HuH-7.5 (cell line): ENCODE data around the gene COX10.
"Not testable (repeated sequence)": the region's sequence is repeated elsewhere in the genome, so short reads cannot be mapped to it uniquely, and the experiment has no call there.

Source experiments
- DNase-seq: peaks from one replicate; pipeline ENCODE4 v3.0.0; 2011; ENCODE audit warnings: low spot score

The COX10 gene

DNA sequence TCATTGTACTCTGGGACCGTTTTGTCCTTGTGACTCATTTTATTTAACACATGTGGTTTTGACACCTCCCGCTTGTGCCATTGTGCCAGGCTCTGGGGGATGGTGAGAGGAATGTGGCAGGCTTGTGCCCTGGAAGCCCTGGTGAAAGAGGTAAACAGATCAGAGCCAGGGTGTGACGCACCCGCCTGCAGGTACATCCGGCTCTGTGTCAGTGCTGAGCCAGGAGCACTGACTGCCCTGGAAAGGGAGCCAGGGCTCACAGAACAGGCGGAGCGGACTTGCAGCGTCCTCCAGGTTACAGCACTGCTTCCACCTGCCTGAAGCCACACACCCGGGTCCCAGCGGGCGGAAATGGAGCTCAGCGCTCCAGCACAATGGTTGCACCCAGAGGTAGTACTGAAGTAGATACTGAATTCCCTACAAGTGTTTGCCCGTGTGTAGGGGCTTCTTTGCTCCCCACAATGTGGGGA is 136.7 kb downstream of the COX10 start:
- DNase-seq: no peak

DNA sequence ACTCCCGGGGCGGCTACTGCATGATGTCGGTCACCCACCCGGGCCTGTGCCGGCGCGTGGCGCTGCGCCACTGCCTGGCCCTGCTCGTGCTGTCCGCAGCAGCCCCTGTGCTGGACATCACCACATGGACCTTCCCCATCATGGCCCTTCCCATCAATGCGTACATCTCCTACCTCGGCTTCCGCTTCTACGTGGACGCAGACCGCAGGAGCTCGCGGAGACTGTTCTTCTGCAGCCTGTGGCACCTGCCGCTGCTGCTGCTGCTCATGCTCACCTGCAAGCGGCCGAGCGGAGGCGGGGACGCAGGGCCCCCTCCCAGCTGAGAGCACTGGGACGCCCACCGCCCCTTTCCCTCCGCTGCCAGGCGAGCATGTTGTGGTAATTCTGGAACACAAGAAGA is 137.6 kb downstream of the COX10 start:
- DNase-seq: no peak

DNA sequence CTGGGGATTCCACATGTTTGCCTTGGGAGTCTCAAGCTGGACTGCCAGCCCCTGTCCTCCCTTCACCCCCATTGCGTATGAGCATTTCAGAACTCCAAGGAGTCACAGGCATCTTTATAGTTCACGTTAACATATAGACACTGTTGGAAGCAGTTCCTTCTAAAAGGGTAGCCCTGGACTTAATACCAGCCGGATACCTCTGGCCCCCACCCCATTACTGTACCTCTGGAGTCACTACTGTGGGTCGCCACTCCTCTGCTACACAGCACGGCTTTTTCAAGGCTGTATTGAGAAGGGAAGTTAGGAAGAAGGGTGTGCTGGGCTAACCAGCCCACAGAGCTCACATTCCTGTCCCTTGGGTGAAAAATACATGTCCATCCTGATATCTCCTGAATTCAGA is 138.5 kb downstream of the COX10 start:
- no peak for DNase-seq

DNA sequence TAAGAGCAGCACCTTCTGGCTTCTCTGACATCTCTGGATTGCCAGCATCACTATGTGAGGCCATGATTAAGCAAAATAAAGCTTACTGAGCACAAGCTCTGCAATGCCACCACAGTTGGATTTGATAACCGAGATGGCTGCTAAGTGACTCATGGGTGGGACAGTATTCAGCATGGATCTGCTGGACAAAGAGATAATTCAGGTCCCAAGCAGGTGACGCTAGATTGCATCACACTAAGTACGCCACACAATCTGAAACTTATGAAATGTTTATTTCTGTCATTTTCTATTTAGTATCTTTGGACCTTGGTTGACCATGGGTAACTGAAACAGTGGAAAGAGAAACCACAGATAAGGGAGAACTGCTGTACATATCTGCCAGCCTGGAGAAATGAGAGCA is 139.9 kb downstream of the COX10 start:
- DNase-seq: no peak

DNA sequence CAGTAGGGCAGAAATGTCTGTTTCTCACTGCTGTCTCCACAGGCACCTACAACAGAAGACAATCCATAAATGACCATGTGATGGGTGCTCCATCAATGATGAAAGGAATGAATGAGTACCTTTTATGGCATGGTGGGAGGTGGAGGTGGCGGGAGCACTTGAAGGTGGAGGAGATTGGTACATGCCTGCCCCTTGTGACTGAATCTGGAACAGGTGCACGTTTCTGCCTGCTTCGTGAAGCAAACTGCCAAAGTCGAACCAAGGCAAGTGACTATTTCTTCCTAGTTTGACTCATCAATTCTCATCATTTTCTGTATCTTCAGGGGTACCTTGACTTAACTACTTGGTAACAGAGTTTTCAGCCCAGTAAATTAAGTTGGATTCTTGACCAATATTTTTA is 141.9 kb downstream of the COX10 start:
- no peak for DNase-seq

DNA sequence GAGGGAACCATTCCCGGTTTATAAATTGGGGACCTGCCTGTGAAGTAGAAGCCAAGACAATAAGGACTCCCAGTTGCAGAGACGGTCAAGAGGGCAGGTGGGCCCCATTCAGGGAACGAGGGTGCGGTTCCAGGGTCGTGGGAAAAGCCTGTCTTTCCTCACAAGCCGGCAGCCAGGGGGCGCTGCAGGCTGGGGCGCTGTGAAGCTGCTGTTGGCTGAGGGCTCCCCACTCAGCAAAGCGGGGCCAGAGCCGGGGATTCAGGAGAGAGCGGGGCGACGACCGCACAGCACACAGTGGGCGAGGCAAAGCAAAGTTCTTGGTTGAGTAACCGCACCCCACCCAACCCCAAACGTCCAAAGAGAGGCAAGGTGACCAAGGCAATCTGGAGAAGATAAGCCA is 142.5 kb downstream of the COX10 start:
- no peak for DNase-seq

DNA sequence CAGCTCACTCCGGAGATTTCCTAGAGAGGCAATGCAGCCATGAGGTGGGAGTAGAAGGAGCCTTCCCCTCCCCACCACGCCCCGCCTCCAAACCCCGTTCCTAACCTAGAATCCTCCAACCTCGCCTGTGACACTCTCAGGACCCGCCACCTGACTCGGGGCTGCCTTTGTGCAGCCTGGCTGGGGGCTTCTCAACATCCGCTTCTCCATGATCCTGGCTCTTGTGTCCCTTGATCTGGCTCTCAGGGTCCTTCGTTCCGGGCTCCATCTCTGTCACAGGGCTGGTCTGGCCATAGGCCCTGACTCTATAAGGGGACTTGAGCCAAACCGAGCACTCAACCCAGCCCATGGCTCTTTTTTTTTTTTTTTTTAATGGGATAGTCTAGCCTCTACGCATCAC is 143.1 kb downstream of the COX10 start:
- DNase-seq: no peak

DNA sequence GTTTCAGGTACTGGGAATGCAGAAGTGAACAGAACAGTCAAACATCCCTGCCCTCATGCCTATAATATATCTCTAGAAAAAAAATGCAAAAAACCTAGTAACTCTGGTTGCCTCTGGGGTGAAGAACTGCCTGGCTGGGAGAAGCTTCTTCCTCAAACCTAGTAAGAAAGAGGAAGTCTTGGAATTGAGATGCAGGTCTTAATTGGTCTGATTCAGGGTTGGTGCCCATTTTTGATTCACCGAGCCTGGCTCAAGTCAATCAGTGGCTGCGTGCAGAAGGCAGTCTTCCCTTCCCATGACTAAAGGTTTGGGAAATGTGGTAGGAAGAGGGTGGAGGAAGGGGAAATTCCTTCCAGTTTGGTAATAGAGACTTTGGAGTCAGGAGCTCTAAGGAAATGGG is 145.0 kb downstream of the COX10 start:
- no peak for DNase-seq

DNA sequence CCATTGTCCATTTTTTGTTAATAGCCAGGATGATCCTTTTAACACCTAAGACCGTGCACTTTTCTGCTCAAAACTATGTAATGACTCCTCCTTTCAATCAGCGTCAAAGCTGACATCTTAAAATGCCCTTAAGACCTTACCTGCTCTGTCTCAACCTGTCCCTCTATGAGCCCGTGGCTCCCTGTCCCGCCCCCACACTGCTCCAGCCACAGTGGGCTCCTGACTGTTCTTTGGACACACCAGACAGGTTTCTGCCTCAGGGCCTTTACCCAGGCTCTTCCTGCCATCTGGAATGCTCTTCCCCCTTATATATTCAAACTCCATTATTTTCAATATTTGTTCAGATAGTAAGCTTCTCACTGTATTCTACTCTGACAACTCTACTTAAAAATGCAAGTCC is 153.3 kb downstream of the COX10 start:
- no peak for DNase-seq

DNA sequence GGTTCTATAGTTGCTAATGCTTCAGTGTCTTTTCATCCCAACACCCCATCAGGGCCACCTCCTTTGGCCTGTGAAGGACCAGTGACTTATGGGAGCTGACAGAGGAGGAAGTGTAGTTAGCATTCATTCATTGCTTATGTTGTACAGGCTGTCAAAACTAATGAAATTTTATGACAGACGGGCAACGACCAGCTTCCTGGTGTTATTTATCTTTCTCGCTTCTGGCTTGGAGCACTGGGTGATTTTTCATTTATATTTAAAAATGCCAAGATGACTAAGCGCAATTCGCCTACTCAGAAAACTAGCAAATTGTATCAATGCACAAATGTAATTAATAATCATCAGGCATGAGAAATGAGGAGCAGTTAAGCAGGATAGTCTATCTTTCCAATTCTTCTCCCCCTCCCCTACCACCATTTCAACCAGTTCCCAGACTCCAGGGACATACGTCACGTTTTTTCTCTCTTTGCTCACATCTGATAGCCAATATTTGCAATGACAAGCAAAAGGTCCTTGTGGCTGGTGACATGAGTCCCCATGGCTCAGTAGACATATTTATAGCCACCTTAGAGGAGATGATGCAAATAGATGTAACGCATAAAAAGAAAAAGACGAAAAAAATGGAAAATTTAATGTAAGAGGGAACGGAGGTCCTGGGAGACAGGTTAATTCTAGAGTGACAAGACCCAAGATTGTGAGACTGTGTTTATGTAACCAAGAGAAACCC is 156.1 kb downstream of the COX10 start:
- DNase-seq: no peak

DNA sequence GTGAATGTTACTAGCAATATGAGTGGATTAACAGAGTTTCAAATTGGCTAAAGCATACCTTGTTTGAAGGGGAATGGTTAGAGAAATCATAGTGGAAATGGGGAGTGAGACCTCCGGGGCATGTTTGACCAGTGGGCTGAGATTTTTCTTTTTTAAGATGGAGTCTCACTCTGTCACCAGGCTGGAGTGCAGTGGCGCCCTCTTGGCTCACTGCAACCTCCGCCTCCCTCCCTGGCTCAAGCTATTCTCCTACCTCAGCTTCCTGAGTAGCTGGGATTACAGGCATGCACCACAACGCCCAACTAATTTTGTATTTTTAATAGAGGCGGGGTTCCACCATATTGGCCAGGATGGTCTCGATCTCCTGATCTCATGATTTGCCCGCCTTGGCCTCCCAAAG is 157.7 kb downstream of the COX10 start:
- DNase-seq: no peak

DNA sequence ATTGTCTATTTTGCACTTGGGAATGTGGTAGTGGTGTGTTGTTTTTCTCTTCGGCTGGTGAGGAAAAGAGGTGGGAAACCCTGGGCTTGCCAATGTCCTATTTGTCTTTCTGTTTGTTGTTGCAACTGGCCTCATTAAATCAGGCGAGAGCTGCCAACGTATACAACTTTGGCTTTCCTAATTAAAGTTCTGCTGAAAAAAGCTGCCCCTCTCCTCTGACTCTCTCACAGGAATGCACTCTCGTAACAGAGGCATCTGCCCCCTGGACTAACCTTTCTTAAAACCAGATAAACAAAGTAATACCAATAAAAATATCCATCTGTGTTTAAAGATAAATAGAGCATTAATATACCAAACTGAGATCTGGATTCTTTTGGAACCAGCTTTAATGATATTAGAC is 159.6 kb downstream of the COX10 start:
- DNase-seq: no peak

DNA sequence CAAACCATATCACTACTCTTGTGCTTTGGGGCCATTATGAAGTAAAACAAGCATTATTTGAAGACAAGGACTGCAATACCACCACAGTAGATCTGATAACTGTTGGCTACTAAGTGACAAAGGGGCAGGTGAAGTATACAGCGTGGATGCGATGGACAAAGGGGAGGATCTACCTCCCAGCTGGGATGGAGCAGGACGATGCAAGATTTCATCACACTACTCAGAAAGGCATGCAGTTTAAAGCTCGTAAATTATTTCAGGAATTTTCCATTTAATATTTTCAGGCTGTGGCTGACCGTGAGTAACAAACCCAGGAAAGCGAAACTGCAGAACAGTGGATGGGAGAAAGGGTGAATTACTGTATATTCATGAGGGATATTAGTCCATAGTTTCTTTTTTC is 161.9 kb downstream of the COX10 start:
- DNase-seq: not testable (repeated sequence)

DNA sequence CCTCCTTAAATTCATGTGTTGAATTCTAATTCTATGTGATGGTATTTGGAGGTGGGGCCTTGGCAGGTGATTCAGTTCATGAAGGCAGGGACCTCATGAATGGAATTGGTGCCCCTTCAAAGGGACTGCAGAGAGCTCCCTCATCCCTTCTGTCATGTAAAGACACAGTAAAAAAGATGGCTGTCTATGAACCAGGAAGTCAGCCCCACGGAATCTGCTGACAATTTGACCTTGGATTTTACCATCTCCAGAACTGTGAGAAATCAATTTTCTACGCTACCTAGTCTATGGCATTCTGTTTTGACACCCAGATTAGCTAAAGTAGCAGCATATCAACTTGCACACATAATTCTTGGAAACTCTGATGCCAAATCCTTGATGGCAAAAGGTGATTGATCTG is 165.7 kb downstream of the COX10 start:
- DNase-seq: not testable (repeated sequence)

DNA sequence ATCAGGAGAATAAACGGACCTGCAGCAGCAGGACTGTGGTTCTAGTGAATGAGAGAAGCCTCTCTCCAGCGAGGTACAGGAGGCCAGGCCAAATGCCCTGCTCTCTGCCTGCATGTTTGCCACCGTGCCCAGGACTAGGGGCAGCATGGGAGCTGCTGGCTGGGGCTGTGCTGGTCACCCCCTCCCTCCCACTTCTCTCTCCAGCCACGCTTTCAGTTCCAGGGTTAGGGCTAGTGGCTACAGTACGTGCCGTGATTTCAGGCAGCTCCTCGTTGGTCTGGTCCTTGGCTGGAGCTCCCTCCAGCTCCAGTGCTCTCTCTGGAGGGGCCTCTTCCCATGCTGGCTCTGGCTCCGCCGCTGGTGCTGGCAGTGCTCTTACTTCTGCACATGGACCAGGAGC is 166.7 kb downstream of the COX10 start:
- not testable (repeated sequence) for DNase-seq

DNA sequence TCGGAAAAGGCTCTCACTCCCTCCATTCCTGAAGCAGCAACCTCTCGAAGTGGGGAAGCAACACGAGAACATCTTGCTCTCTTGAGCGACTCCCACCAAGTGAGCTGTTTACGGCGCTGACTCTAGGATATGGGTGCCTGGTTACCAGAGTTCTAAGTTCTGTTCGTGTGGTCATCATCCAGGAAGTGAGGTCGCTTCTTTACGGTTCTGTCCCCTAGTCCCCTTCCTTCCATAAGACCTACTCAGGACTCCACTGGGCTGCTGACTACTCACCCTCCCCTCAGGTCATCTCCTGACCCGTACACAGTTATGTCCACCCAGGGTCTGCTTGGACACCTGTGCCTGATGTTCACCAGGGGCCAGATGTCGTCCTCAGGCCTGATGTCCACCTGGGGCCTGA is 167.5 kb downstream of the COX10 start, which contains the start of gene CDRT15:
Gene CDRT15 (minus strand): TSS at position 101 of the 400 bp plus-strand sequence. CDS start 29 bp downstream, at position 72.
- DNase-seq: not testable (repeated sequence)

DNA sequence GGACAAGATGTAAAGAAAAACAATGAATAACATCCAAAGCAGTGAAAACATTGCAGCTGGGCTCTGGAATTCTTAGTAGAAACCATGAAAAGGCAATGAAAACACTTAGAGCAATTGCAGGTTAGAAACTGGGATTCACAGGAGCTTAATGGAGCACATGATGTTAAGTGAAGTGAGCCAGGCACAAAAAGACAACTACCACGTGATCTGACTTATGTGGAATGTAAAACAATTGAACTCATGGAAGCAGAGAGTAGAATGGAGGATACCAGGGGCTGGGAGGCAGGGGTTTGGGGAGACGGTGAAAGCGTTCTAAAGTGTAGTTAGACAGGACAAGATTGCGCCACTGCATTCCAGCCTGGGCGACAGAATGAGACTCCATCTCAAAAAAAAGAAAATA is 170.0 kb downstream of the COX10 start:
- not testable (repeated sequence) for DNase-seq

DNA sequence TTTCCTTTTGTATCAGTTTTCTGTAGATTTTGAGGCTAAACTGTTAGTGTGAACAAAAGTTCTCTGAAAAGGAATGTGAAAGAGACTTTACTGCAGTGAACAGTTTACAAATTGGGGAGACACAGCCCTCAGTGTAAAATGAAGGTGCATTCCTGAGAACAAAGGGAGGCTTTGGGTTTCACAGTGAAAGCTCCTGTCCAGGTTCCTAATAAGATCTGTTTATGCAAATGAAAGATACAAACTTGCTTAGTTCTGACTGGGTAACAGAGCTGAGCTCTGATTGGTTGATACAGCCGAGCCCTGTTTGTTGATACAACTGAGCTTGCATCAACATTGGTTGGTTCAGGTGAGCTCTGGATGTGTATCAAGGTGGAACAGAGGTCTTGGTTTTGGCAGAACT is 175.7 kb downstream of the COX10 start:
- DNase-seq: no peak

DNA sequence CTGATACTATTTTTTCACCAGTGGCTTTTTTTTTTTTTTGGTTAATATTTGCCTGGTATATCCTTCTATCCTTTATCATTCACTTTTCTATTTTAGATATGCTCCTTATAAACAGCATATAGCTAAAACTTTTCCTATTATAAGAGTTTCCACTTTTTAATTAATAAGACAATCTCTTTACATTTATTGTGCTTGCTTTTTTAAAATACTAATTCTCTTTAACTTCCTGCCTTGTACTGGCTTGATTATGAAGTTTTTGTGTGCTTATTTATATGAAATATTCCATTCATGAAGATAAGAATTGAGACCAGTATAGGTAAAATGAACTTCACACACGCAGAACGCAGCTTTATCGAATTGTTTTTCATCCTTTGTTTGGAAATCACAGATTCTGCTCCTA is 176.3 kb downstream of the COX10 start:
- no peak for DNase-seq
